Muscle layer of colon (tissue), 2 donors: ENCODE data around the gene DISC1.
"Not testable (repeated sequence)": the region's sequence is repeated elsewhere in the genome, so short reads cannot be mapped to it uniquely, and the experiment has no call there.

Source experiments
- H3K27ac ChIP-seq: one replicate; pipeline ENCODE4 v1.7.0; 2013; ENCODE audit warnings: low read depth, mild to moderate bottlenecking, low read length, moderate library complexity
- H3K27me3 ChIP-seq, 2 donors: one replicate each; pipeline ENCODE4 v1.7.0; 2013; ENCODE audit warnings: low read length in 2 of 2, mild to moderate bottlenecking in 2 of 2; ENCODE audit not compliant: insufficient read depth in 2 of 2, control insufficient read depth in 1 of 2
- H3K36me3 ChIP-seq: one replicate; pipeline ENCODE4 v1.7.0; 2013; ENCODE audit warnings: mild to moderate bottlenecking, low read length; ENCODE audit not compliant: insufficient read depth
- H3K4me1 ChIP-seq: one replicate; pipeline ENCODE4 v1.7.0; 2013; ENCODE audit warnings: mild to moderate bottlenecking, low read length; ENCODE audit not compliant: insufficient read depth
- H3K4me3 ChIP-seq, 2 donors: one replicate each; pipeline ENCODE4 v1.7.0; 2013; ENCODE audit warnings: low read length in 2 of 2, low read depth in 1 of 2, mild to moderate bottlenecking in 1 of 2, moderate library complexity in 1 of 2
- H3K9ac ChIP-seq: one replicate; pipeline ENCODE4 v1.7.0; 2013; ENCODE audit warnings: low read length
- H3K9me3 ChIP-seq: one replicate; pipeline ENCODE4 v1.7.0; 2013; ENCODE audit warnings: mild to moderate bottlenecking, low read length
- donor health status: abdominal sarcoma.
- donor health status: Adenocarcinoma of cecum.

The DISC1 gene

DNA sequence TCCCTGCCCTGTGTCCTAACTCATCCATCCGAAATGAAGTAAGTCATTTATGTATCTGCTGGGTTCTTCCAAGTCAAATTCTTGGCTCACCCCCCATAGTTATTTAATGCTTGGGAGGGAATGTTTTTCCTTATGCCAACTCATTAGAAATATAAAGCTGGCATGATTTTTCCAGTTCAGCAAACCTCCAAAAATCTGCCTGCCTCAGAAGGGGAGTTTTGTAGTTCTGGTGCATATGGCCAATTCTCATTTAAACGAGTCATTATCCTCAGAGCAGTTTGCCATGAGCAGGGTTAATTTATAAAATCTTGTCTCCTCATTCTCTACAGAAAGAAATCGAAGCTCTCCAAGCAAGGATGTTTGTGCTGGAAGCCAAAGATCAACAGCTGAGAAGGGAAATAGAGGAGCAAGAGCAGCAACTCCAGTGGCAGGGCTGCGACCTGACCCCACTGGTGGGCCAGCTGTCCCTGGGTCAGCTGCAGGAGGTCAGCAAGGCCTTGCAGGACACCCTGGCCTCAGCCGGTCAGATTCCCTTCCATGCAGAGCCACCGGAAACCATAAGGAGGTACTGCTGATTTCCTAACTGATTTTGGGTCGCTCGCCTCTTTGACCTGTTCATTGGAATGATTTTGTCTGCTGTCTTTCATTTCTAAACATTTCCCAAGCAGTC, 144.1 kb downstream of the DISC1 start:
- H3K4me1 ChIP-seq, result no peaks in the 10 kb centered on the region

DNA sequence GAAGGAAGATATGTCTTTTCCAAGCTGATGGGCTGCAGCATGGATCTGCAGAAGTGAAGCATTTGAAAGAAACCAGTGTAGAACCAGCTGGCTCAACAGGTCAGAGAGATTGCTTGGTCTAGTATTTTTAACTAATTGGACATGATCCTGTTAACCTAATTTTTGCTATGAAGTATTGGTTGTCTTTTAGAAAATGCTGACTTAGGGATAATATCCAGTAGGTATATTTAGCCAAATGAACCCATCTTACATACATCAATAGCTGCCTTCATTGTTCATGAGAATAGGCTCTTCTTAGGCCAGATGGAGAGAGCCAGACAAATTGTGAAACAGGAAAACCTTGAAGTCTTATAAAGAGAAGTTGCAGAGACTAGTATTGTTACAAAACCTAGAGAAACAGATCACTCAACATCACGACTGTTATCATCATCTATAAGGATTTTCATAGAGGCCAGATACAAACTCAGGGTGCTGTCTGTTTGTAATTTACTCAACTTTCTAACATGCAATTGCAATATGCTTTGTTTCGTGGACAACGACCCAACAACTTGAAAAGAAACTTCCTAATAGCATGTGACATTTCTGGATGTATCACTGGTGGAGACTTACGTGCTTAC, 148.2 kb downstream of the DISC1 start:
- no peak overlapping the region for H3K27ac ChIP-seq
- no peaks in the 10 kb centered on the region for H3K27me3 ChIP-seq
- no peaks in the 10 kb centered on the region for H3K36me3 ChIP-seq
- no peaks in the 10 kb centered on the region for H3K4me1 ChIP-seq
- no peak overlapping the region for H3K4me3 ChIP-seq
- H3K9me3 ChIP-seq, result no peaks in the 10 kb centered on the region
- H3K9ac ChIP-seq, result no peak overlapping the region

More for the DNA sequence above, 144.1 kb downstream of the DISC1 start:
- H3K4me3 ChIP-seq, result no peak overlapping the region
- no peaks in the 10 kb centered on the region for H3K9me3 ChIP-seq
- no peaks in the 10 kb centered on the region for H3K27me3 ChIP-seq
- H3K9ac ChIP-seq, result no peak overlapping the region
- H3K36me3 ChIP-seq, result no peaks in the 10 kb centered on the region
- no peak overlapping the region for H3K27ac ChIP-seq

DNA sequence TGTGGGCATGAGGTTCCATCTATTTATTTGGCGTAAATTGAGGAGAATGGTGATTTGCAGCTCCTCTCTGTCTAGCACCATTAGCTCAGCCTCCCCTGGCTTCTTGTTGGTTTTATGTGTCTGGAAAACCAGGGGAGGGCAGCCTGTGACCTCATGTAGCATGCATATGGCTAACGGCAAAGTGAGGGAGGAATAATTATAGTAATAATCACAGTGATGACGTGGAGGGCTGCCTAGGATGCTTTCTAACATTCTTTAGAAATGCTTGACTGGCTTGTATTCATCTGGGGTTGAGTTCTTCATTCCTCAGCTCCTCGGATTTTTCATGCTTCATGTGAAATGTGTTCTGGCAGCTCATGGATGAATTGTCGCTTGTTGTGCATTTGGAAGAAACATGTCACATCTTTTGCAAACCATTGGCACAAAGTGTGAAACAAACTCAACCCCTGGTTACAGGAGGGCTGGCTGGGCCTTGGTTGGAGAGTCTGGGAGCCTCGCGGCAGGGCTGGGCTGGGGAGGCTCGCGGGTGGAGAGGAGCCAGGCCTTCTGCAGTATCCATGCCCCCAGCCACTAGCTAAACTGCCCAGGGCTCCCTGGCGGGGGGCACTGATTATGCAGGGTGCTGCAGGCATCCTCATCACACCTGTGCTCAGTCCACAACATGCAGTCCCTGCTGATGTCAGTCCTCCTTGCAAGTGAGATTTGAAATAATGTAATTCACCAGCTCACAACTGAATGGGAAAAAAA, 149.6 kb downstream of the DISC1 start:
- Histone ChIP-seq H3K4me1 (no peaks in the 10 kb centered on the region), H3K4me3 (no peak overlapping the region), H3K27ac (no peak overlapping the region), H3K36me3 (no peaks in the 10 kb centered on the region), H3K27me3 (no peaks in the 10 kb centered on the region), H3K9me3 (no peaks in the 10 kb centered on the region), H3K9ac (no peak overlapping the region)

DNA sequence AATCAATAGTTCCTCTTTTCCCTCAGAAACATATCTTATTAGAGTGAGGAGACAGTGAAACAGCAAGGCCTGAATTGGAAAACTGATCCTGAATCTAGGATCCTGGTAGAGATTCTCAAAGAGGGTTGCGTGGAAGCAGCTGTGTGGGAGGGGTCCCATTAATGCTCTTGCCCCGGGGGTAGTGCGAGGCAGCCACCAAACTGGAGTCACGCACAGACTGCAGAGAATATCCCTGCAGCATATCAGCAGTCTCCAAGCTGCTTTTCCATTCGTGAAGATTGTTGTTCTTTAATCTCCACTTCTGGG, 150.1 kb downstream of the DISC1 start:
- Histone ChIP-seq H3K4me3 (no peak overlapping the region), H3K4me1 (no peaks in the 10 kb centered on the region), H3K9me3 (no peaks in the 10 kb centered on the region), H3K27ac (no peak overlapping the region), H3K36me3 (no peaks in the 10 kb centered on the region), H3K9ac (no peak overlapping the region), H3K27me3 (no peaks in the 10 kb centered on the region)

DNA sequence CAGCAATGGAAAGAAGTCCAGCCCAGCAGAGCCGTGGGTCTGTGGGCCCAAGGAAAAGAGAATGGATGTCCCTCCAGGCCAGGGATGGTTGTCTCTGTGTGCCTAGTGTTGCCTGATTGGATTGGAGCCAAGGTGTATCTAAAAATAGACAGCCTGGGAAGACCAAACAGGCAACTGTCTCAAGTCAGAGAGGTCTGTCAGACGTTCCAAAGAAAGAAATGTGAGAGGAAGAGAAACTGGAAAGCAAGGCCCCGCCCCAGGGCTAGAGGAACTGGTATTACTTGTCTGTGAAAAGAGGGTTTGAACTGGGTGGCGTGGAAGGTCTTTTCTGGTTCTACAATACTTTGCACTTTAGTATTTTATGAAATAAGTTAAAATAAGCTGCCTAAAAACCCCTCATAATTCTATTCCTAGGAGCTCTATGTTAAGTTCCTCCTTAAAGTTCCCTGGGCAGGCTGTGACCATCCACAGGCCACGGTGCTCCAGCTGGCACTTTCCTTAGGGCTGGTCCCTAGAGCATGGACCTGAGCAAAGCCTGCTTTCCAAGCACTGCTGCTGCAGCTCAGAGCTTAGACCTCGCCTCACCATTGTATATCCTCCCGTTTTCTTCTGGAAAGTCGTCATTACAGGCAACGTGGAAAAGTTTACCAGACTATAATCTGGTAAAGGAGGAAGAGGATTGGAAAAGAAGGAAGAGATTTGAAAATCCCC, 151.6 kb downstream of the DISC1 start:
- H3K27me3 ChIP-seq, result no peaks in the 10 kb centered on the region
- no peaks in the 10 kb centered on the region for H3K9me3 ChIP-seq
- H3K9ac ChIP-seq, result no peak overlapping the region
- no peak overlapping the region for H3K4me3 ChIP-seq
- H3K36me3 ChIP-seq, result no peaks in the 10 kb centered on the region
- no peaks in the 10 kb centered on the region for H3K4me1 ChIP-seq
- H3K27ac ChIP-seq, result no peak overlapping the region

DNA sequence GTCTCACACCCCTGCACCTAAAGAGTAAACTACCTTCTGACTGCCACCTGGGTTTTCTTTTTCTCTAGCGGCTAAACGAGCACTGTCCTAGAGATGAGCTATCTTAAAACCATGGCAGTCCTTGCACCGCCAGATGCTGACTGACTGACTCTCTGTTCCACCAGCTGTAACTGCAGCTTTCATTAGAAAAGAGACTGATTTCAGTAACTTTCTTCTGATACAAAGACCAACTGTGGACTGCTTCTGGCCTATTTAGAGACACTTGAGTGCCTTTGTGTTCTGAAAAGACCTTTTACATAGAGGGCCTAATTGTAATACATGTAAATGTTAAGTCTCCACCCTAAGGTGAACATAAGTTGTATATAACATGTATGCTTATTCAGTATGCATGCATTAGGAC, 152.5 kb downstream of the DISC1 start:
- Histone ChIP-seq H3K9me3 (no peaks in the 10 kb centered on the region), H3K27me3 (no peaks in the 10 kb centered on the region), H3K4me1 (no peaks in the 10 kb centered on the region), H3K27ac (no peak overlapping the region), H3K36me3 (no peaks in the 10 kb centered on the region), H3K9ac (no peak overlapping the region), H3K4me3 (no peak overlapping the region)

DNA sequence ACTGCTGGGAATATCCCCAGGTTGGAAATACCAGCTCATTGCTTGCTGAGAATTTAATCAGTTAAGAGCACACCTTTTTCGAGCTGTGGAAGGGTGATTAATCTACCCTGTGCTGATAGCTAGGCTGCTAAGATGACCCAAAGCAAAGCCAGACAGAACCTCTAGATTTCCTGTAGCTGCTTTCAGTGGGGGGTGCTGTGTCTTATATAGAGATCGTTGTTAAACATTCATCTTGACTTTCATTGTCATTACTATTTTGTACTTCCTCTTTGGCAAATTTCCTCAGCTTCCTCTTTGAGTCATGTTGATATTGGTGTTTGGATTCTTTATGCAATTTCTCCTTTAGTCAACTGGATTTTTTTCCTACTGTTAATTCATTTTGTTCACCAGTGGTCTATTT, 155.3 kb downstream of the DISC1 start:
- H3K9ac ChIP-seq, result no peak overlapping the region
- no peak overlapping the region for H3K27ac ChIP-seq
- H3K9me3 ChIP-seq, result no peaks in the 10 kb centered on the region
- H3K36me3 ChIP-seq, result no peaks in the 10 kb centered on the region
- no peak overlapping the region for H3K4me3 ChIP-seq
- H3K27me3 ChIP-seq, result no peaks in the 10 kb centered on the region
- no peaks in the 10 kb centered on the region for H3K4me1 ChIP-seq

DNA sequence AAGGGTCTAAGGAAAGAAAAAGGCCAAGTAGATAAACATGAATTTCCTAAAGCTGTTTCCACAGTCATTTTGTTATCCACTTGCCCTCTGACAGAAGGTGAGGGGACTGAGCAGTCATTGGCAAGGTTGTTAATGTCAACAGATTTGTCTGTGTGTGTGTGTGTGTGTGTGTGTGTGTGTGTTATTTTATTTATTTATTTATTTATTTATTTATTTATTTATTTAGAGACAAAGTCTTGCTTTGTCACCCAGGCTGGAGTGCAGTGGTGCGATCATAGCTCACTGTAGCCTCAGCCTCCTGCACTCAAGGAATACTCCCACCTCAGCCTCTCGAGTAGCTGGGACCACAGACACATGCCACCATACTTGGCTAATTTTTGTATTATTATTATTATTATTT, 158.5 kb downstream of the DISC1 start:
- not testable (repeated sequence) for H3K4me1 ChIP-seq, H3K27me3 ChIP-seq, H3K36me3 ChIP-seq, H3K4me3 ChIP-seq, H3K9me3 ChIP-seq, H3K27ac ChIP-seq, H3K9ac ChIP-seq

DNA sequence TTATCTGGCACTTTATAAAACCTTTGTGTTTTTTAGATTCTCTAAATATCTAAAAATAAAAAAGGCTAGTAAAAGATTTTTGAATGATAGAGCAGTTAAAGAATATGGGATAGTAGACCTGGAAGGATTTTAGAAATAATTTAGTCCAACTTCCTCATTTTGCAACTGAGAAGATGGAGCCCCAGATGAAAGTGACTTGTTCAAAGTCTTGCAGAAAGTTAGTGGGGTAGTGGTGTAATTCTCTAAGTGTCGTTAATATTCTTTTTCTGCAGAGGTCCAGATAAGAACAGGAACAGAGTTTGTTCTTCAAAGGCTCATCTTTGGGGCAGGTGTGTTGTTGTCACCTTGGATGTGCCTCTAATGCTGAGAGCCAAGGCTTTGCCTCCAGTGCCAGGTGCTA, 159.5 kb downstream of the DISC1 start:
- Histone ChIP-seq H3K9me3 (no peaks in the 10 kb centered on the region), H3K27ac (no peak overlapping the region), H3K27me3 (no peaks in the 10 kb centered on the region), H3K9ac (no peak overlapping the region), H3K4me1 (no peaks in the 10 kb centered on the region), H3K36me3 (no peaks in the 10 kb centered on the region), H3K4me3 (no peak overlapping the region)

DNA sequence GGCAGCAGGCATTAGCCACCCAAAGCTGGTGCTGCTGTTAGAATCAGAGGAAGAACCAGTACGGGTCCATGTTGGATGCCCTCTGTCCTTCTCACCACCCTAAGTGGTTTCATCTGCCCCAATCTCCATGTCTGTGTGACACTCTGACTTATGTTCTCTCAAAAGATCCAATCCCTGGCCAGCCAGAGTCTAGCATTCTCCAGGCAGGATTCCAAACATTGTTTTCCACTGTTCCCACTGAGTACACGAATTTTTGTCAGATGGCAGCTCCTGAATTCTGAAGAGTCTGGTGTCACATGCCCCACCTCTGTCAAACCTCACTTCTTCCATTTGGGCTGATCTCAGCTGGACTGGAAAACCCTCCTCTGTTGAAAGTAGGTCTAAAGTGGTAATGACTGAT, 166.0 kb downstream of the DISC1 start:
- no peaks in the 10 kb centered on the region for H3K36me3 ChIP-seq
- H3K27ac ChIP-seq, result no peak overlapping the region
- no peaks in the 10 kb centered on the region for H3K27me3 ChIP-seq
- no peak overlapping the region for H3K4me3 ChIP-seq
- H3K4me1 ChIP-seq, result no peaks in the 10 kb centered on the region
- no peaks in the 10 kb centered on the region for H3K9me3 ChIP-seq
- no peak overlapping the region for H3K9ac ChIP-seq

DNA sequence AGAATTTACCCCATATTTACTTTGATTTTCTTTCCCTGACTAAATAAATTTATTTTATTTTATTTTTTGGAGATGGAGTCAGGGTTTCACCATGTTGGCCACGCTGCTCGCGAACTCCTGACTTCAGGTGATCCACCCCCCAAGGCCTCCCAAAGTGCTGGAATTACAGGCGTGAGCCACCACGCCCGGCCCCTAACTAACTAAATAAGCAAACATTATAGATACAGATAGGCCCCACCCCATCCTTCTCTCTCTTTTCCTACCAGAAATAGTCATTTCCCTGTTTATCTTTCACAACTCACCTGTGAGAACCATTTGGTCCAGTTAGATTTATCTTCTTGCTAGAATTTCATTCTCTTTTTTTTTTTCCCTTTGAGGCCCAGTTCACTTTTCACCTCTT, 167.3 kb downstream of the DISC1 start:
- Histone ChIP-seq H3K36me3 (no peaks in the 10 kb centered on the region), H3K27ac (no peak overlapping the region), H3K9ac (no peak overlapping the region), H3K4me3 (no peak overlapping the region), H3K4me1 (no peaks in the 10 kb centered on the region), H3K27me3 (no peaks in the 10 kb centered on the region), H3K9me3 (no peaks in the 10 kb centered on the region)
